Measurements from ENCODE around the gene ATP2A2. TPM values are rescaled to one million over a fixed set of nuclear protein-coding genes. Genes with fewer than 3 reads are reported as not detected.
A peak's percentile ranks its signal among the peaks of the same experiment; 100 is the strongest.

The ATP2A2 gene
- polyA plus RNA-seq, 1 experiment, result 267 TPM

GRCh38 chr12:110310763-110311162 lies 29.7 kb downstream of the ATP2A2 start:
- Histone ChIP-seq H3K36me3 (ENCODE audit: control insufficient read depth, insufficient read depth, low read length) (peaks cover 8% of the 10 kb centered on the region), H3K4me3 (ENCODE audit: low read depth, low read length) (no peak overlapping the region), H3K27me3 (ENCODE audit: control insufficient read depth, insufficient read depth, low read length) (no peaks in the 10 kb centered on the region)
- TF ChIP-seq, protein P1, sequence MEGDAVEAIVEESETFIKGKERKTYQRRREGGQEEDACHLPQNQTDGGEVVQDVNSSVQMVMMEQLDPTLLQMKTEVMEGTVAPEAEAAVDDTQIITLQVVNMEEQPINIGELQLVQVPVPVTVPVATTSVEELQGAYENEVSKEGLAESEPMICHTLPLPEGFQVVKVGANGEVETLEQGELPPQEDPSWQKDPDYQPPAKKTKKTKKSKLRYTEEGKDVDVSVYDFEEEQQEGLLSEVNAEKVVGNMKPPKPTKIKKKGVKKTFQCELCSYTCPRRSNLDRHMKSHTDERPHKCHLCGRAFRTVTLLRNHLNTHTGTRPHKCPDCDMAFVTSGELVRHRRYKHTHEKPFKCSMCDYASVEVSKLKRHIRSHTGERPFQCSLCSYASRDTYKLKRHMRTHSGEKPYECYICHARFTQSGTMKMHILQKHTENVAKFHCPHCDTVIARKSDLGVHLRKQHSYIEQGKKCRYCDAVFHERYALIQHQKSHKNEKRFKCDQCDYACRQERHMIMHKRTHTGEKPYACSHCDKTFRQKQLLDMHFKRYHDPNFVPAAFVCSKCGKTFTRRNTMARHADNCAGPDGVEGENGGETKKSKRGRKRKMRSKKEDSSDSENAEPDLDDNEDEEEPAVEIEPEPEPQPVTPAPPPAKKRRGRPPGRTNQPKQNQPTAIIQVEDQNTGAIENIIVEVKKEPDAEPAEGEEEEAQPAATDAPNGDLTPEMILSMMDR (IDR thresholded peaks at IDR 0.05; ENCODE audit: insufficient read depth, low read depth, low read length), result no peak
- ChIA-PET CTCF (interaction anchor here (0.6 kb wide), 1 partner anchor 17 kb away, joined by 3 read pairs; no protein-coding TSS in a partner anchor), POLR2A (no interaction called here)
- DNase-seq (ENCODE audit: low read depth), result no peak

DNA sequence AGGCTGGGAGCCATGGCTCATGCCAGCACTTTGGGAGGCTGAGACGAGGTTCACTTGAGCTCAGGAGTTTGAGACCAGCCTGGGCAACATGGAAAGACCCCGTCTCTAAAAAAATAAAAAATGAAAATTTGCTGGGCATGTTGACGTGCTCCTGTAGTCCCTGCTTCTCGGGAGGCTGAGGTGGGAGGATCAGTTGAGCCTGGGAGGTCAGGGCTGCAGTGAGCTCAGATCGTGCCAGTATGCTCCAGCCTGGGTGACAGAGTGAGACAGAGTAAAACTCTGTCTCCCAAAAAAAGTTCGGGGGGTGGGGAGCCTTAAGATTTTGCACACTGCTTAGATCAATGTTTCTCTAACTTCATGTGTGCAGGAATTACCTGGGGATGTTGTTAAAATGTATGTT lies 30.9 kb downstream of the ATP2A2 start:
- H3K36me3 ChIP-seq (ENCODE audit: control insufficient read depth, insufficient read depth, low read length), result peaks cover 6% of the 10 kb centered on the region
- no peaks in the 10 kb centered on the region for H3K27me3 ChIP-seq (ENCODE audit: control insufficient read depth, insufficient read depth, low read length)
- no peak for DNase-seq (ENCODE audit: low read depth)
- CTCF ChIA-PET, result no interaction called here
- POLR2A ChIA-PET, result no interaction called here
- TF ChIP-seq, protein P1 (IDR thresholded peaks at IDR 0.05; ENCODE audit: insufficient read depth, low read depth, low read length), result no peak
- H3K4me3 ChIP-seq (ENCODE audit: low read depth, low read length), result no peak overlapping the region

DNA sequence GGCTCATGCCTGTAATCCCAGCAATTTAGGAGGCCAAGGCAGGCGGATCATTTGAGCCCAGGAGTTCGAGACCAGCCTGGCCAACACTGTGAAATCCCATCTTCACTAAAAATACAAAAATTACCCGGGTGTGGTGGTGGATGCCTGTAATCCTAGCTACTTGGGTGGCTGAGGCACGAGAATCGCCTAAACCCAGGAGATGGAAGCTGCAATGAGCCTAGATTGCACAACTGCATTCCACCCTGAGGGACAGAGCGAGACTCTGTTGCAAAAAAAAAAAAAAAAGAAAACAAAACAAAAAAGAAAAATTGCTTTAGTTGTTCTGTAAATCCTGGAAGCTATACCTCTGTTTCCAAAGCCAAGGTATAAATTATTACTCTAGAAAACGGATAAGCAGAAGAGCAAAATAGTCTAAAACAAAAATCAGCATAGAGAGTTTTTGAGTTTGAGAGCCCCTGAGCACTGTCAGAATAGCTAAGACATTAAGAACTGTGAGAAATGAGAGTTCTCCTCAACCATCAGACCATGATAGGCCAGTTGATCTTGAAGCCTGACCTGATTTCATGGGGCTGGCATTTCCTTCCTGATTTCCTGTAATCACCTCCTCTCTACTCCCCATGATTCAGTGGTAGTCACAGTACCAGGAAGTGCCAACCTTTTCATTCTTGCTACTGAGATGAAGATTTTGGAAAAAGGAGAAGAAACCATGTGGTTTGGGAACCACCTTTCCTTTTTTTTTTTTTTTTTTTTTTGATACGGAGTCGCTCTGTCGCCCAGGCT lies 31.7 kb downstream of the ATP2A2 start:
- TF ChIP-seq, protein P1 (IDR thresholded peaks at IDR 0.05; ENCODE audit: insufficient read depth, low read depth, low read length), result no peak
- no peaks in the 10 kb centered on the region for H3K27me3 ChIP-seq (ENCODE audit: control insufficient read depth, insufficient read depth, low read length)
- no peak overlapping the region for H3K4me3 ChIP-seq (ENCODE audit: low read depth, low read length)
- peaks cover 2% of the 10 kb centered on the region for H3K36me3 ChIP-seq (ENCODE audit: control insufficient read depth, insufficient read depth, low read length)
- CTCF ChIA-PET, result no interaction called here
- POLR2A ChIA-PET, result no interaction called here
- DNase-seq (ENCODE audit: low read depth), result no peak

- Histone ChIP-seq H3K27me3 (ENCODE audit: control insufficient read depth, insufficient read depth, low read length) (no peaks in the 10 kb centered on the region), H3K36me3 (ENCODE audit: control insufficient read depth, insufficient read depth, low read length) (peaks cover 4% of the 10 kb centered on the region), H3K4me3 (ENCODE audit: low read depth, low read length) (no peak overlapping the region)
- peak; percentile 44 for DNase-seq (ENCODE audit: low read depth)
- POLR2A ChIA-PET, result no interaction called here
- TF ChIP-seq, protein P1 (IDR thresholded peaks at IDR 0.05; ENCODE audit: insufficient read depth, low read depth, low read length), result no peak
- CTCF ChIA-PET, result no interaction called here
These were observed 33.3 kb downstream of the ATP2A2 start for GRCh38 chr12:110314308-110314707.

GRCh38 chr12:110316861-110317260 lies 35.8 kb downstream of the ATP2A2 start:
- POLR2A ChIA-PET, result interaction anchor here (0.6 to 1.4 kb wide), 2 partner anchors 37 to 1368 kb away, joined by 5 to 11 read pairs; no protein-coding TSS in a partner anchor

More at GRCh38 chr12:110316861-110317260, 35.8 kb downstream of the ATP2A2 start:
- H3K36me3 ChIP-seq (ENCODE audit: control insufficient read depth, insufficient read depth, low read length), result peaks cover 3% of the 10 kb centered on the region; the same call in 1 of the 2 replicates
- H3K4me3 ChIP-seq (ENCODE audit: low read depth, low read length), result no peak overlapping the region
- CTCF ChIA-PET, result interaction anchor here (0.7 to 1.2 kb wide), 2 partner anchors 93 to 115 kb away, joined by 3 to 4 read pairs; no protein-coding TSS in a partner anchor
- TF ChIP-seq, protein P1 (IDR thresholded peaks at IDR 0.05; ENCODE audit: insufficient read depth, low read depth, low read length), result no peak
- DNase-seq (ENCODE audit: low read depth), result peak; percentile 88
- H3K27me3 ChIP-seq (ENCODE audit: control insufficient read depth, insufficient read depth, low read length), result no peaks in the 10 kb centered on the region

Data from BJ (cell line).